ENCODE measurements around the gene MATCAP1. TPM values are rescaled to one million over a fixed set of nuclear protein-coding genes. Genes with fewer than 3 reads are reported as not detected.

MATCAP1 gene
- total RNA-seq, 1 donor from 2014 or later: 68.4 TPM

DNA sequence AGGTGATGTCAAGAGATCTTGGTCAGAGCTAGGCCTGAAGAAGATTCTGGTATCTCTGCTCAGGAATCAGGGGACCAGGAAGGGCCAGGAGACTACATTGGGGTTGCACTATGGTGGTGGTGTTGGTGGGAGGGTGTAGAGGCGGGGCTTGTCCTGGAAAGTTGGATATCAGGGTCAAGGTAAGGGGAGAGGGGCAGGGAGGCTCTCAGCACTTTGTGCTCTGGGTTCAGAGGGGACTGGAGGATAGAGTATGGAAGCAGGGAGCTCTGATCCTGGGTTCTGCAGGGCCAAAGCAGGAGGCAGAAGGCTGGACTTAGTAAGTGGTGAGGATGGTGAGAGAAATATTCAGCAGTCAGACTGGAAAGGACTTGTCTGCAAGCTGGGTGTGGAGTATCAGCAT lies 10.4 kb downstream of the MATCAP1 start:
- DNase-seq (ENCODE audit: low spot score): no peak

DNA sequence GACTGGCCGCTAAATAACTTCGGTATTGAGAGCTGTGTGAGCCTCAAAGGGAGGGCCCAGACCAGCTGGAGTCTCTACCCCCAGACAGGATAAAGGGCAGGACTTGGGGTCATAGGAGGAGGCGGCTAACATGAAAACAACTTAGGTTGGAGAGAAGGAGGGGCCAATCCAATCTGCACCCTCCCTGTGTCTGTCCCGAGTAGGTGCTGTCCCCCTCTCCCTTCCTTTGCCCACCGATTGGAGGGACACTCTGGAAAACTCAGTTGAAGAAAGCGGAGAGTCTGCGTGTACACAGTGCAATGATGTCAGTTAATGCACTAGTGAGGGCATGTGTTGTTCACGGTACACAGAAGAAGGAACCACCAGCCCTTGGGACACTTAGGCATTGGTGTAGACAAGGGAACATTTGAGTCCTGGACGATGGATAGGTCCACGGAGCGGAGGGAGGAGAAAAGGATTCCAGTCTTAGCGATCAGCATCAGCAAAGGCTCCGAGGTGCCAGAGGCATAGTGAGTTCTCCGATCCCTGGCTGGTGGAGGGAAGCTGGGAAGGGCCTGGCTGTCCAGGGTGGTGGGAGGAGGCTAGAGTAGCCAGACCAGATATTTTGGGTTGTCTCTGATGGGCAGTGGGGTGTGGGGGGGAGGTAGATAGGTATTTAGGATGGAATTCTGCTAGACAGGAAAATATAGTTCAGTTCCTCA lies 12.7 kb downstream of the MATCAP1 start:
- no peak for DNase-seq (ENCODE audit: low spot score)

DNA sequence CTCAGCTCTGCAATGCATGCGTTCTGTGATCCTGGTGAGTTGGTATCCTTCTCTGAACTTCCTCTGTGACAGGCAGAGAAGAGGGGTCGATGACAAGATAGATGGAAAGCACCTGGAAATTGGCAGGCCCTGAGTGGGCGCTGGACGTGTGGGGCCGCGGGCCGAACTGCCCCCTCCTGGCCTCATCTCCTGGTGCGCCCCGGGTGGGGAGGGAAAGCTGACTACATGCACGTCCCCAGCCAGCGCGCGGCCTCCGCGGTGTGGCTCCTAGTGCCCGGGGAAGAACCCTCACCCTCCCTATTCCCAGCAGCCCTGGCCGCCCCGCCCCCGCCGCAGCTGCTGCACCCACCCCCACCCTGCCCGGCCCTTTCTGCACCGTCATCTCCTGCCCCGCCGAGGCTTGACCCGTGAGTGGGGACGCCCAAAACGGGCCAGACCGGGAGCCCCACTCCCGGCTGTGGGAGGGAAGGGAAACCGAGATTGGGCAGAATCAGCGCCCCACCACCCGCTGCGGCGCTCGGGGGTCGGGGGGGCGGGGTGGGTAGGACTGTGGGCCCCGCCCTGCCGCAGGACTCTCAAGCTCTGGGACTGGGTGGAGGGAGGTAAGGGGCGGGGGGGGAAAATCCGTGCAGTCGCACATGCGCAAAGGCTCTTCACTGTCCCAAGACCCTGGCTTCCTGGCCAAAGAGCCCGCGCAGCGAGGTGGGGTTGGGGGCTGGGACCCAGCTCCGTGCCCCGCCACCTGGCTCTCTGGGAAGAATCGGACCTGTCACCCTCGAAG lies 13.4 kb downstream of the MATCAP1 start, which contains the start of gene NOL3:
TSS of gene NOL3 (plus strand) at position 371 of the 781 bp plus-strand sequence.
- DNase-seq (ENCODE audit: low spot score): peak; percentile 74

DNA sequence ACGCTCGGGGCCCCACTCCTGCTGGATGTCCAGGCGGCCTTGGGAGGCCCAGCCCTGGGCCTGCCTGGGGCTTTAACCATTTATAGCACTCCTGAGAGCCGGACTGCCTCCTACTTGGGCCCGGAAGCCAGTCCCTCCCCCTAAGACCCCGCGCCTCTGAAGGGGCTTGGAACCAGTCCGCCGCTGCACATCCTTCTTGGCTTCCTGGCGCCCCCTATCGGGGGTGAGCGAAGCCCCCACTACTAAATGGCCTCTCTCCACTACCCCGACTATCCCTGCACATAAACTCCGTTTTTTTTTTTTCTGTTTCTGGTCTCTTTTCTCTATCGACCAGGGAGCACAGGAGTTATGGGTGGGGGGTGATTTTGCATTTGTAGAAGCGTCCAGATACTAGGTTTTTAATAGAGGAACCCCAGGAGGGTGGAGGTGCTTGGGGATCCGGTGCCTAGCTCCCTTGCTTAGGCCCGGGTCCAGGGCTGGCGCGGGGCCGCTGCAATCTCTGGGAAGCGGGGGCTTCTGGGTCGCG lies 14.1 kb downstream of the MATCAP1 start:
- DNase-seq (ENCODE audit: low spot score): no peak

DNA sequence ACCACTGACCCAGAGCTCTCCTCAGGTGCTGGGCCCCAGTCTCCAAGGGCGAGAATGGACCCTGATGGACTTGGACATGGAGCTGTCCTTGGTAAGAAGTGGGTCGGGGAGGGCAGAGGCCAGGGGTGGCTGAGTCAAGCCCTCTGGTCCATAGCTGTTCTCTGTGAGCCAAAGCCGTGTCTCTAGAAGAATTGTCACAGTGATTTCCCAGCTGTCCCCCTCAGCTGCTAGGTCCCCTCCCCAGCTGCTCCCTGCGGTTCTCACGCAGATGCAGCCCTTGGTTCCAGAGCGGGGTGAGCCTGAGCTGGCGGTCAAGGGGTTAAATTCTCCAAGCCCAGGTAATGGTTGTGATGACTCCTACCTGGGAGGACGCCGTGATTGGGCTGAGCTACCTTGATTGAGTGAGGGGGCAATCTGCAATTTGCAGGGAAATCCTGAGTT lies 14.7 kb downstream of the MATCAP1 start:
- DNase-seq (ENCODE audit: low spot score): no peak

DNA sequence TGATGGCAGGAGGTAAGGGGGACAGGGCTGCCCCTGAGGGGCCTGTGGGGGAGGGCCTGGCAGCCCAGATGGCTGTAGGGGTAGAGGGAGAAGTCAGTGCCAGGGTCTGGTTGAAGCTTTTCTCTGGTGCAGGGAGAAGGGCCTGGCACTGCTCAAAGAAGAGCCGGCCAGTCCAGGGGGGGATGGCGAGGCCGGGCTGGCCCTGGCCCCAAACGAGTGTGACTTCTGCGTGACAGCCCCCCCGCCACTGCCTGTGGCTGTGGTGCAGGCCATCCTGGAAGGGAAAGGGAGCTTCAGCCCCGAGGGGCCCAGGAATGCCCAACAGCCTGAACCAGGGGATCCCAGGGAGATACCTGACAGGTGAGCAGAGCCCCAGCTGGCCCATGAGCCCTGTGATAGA lies 16.2 kb downstream of the MATCAP1 start:
- DNase-seq (ENCODE audit: low spot score): no peak

DNA sequence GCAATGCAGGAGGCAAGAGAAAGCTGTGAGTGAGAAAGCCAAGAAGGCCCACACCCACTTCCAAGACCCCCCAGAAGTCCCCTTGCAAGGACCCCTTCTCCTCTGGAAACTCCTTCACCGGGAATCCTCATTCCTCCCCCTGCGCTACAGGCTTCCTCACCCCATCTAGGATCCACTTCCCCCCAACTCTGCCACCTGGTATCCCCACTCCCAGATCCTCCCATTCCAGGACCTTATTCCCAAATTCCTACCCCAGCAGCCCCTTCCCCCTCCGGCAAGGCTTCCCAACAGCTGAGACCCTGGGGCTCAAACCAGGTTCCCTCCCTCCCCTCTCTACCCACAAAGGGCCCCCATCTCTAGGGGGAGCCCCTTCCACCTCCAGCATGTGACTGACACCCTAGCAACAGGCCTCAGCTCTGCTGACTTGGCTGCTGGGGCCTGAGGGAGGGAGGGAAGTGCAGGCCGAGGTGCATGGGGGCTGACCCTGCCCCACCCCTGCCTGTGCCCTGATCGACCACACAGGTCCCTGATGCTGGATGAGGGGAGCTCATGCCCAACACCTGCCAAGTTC lies 17.1 kb downstream of the MATCAP1 start:
- DNase-seq (ENCODE audit: low spot score): no peak

DNA sequence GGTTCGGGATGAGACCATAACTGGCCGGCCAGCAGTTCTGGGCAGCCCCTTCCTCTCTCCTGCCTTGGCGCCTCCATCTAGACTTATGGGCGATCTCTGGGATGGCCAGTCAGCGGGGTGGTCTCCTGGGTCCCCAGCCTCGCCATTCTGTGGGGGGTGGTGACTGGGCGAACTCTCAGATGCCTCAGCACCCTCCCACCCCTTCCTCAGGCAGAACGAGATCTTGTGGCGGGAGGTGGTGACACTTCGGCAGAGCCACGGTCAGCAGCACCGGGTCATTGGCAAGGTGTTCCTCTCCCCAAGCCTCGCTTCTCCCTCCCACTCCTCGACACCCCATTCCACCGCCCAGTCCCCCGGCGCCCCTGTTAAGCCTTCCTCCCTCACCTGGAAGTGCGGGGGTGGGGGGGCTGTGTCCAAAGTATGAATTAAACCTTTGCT lies 17.6 kb downstream of the MATCAP1 start:
- no peak for DNase-seq (ENCODE audit: low spot score)

DNA sequence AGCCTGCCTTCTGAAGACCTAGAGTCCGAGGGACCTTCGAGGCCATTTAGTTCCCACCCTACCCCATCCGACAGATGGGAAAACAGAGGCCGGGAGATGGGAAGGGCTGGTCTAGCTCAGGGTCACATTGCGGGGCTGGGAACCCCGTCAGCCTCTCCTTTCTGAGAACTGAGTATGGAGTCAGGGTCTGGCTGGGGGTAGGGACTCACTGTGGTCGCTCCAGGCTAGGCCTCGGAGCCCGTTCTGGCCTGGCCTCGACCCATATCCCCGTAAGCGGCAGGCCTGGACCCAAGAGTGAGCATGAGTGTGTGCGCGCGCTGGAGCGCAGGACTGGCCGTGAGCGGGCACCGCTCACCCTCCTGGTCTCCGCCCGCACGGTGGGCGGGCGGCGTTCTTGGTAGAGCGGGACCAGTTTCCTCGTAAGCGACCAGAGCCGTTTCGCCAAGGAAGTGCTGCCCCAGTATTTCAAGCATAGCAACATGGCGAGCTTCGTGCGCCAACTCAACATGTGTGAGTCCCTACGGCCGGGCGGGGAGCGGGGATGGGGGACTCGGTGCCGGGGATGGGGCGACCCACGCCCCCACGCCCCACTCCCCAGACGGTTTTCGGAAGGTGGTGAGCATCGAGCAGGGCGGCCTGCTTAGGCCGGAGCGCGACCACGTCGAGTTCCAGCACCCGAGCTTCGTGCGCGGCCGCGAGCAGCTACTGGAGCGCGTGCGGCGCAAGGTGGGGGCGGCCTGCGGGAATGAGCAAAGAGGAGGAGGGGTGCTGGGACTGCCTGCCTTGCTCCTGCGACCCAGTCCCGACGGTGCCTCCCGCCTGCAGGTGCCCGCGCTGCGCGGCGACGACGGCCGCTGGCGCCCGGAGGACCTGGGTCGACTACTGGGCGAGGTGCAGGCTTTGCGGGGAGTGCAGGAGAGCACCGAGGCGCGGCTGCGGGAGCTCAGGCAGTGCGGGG lies 18.4 kb downstream of the MATCAP1 start:
- DNase-seq (ENCODE audit: low spot score): no peak

DNA sequence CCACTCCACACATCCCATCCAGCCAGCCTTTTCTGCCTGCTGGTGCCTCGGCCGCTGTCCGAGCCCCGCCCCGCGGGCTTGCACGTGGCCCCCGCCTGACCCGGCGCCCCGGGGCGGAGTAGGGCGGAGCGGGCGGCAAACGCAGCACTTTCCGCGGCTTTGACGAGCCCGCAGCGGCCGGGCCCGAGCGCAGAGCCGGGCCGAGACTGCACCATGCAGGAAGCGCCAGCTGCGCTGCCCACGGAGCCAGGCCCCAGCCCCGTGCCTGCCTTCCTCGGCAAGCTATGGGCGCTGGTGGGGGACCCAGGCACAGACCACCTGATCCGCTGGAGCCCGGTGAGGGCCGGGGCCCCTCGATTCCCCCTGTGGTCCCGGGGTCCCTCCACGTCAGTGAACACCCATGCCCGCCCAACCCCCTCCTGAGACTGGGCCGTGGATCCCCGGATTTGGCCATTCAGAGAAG lies 19.1 kb downstream of the MATCAP1 start, which contains the start of gene HSF4:
TSS of gene HSF4 (plus strand) at position 147 of the 463 bp plus-strand sequence. CDS start at position 214, 67 bp downstream.
- DNase-seq (ENCODE audit: low spot score): no peak

DNA sequence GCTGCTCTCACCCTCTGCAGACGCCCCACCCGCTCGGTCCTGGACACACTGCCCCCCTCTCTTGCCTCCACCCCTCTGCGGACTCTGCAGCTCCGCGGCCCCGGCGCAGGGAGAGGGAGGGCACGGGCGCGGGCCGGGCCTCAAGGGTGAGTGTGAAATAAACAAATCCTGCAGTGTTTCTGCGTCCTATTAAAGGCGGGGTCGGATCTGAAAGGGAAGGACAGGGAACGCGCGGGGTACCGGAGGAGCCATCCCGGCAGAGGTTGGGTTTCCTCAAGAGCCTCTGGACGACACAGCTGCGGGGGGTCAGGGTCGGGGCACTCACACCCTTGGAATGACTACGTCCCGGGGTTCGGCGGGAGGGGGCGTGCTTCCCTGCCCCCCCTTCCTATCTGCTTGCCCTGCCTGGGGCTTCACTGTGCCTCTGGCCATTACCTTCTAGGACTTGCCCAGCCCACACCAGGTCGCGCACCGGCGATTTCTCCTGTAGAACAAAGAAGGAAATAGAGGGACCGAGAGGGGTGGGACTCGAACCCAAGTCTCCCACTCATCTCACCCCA lies 19.7 kb downstream of the MATCAP1 start:
- no peak for DNase-seq (ENCODE audit: low spot score)

DNA sequence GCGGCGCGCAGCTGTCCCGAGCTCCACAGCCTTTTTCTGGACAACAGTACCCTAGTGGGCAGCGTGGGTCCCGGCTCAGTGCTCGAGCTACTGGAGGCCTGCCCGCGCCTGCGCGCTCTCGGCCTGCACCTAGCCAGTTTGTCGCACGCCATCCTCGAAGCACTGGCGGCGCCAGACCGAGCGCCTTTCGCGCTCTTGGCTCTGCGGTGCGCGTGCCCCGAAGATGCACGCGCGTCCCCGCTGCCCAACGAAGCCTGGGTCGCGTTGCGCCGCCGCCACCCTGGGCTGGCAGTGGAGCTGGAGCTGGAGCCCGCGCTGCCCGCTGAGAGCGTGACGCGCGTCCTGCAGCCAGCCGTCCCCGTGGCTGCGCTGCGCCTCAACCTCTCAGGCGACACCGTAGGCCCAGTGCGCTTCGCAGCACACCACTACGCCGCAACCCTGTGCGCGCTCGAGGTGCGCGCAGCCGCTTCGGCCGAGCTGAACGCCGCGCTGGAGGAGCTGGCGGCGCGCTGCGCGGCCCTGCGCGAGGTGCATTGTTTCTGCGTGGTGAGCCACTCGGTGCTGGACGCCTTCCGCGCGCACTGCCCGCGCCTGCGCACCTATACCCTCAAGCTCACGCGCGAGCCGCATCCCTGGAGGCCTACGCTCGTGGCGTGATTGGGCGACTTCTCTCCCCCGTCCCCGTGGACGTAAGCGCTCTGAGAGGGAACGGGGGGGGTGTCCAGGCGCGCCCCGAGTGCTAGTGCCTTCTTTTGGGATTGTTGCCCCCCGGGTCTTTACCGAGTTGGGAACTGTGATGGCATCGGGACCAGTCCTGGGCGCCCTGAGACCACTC lies 20.4 kb downstream of the MATCAP1 start:
- DNase-seq (ENCODE audit: low spot score): no peak

DNA sequence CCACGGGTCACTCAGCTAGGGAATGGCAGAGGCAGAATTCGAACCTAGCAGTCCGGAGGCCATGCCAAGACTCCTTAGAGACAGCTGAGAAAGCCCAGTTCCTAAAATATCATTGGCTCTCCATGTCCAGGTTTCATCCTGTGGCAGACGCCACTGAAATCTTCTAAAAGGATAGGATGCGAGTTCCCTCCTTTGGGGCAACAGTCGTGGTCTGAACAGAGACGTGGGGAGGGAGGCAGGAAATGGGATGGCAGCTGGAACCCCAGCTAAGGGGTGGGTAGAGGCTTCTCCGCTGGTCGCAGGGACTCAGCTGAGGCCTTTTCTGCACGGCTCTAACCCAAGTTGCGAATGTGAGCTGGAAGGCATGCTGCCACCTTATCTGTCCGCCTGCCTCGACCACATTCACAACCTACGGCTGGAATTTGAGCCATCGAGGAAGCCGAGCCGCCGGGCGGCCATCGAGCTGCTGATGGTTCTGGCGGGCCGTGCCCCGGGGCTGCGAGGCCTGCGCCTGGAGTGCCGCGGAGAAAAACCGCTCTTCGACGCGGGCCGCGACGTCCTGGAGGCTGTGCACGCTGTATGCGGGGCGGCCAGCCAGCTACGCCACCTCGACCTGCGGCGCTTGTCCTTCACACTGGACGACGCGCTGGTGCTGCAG lies 21.1 kb downstream of the MATCAP1 start:
- DNase-seq (ENCODE audit: low spot score): no peak

DNA sequence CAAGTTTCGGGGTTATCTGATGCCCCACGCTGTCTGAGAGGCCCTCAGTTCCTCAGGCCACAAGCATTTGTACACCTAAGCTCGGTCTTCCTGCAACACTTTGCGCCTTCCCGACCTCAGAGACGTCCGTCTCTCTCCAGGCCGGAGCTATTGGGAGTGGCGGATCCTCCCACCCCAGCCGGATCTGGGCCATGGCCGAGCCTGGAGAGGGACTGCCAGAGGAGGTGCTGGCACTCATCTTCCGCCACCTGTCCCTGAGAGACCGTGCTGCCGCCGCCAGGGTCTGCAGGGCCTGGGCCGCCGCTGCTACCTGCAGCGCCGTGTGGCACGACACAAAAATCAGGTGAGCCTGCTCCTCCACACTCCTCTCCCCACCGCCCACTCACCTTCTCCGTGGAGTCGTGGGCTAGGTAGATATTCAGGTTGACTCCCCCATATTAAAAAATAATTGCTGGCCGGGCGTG lies 22.1 kb downstream of the MATCAP1 start:
- no peak for DNase-seq (ENCODE audit: low spot score)

DNA sequence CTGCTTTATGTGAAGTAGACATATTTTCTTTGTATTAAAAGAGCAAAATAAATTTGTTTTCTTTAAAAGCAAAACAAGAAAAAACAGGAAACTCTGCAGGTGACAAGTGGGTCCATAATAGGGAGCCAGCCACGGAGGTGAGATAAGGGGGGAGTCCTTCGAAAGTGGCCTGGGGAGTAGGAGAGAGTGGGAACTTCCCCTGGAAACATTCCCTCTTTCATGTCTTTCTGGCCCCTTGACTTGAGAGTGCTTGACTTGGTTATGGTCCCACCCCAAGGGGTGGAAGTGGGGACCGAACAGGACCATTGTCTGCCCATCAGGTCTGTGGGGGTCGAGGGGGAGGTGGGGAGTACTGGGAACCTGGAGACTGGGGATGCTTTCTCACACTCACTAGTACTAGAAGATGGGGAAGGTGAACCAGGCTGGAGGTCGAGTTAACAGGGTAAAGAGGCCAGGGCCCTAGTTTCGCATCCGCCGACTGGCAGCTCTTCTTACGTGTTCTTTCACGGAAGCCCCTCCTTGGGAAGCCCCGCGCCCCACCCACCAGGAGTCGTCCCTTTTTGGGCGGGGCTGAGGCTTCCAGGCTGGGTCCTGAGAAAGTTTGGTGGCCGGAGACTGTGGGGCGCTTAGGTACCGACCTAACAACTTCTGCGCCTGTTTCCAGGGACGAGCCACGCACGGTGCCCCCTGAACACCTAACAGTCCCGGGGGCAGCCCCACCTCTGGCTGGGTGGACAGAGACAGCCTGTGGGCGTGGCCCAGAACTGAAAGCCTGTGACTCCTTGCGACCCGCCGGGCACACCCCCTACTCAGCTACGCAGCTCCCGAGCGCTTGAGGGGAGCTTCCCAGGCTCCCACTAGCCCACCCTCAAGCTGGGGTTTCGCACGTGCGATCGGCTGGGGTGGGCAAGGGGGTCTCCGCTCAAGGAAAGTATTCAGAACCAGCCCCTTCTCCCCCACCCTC lies 24.8 kb downstream of the MATCAP1 start:
- DNase-seq (ENCODE audit: low spot score): no peak

DNA sequence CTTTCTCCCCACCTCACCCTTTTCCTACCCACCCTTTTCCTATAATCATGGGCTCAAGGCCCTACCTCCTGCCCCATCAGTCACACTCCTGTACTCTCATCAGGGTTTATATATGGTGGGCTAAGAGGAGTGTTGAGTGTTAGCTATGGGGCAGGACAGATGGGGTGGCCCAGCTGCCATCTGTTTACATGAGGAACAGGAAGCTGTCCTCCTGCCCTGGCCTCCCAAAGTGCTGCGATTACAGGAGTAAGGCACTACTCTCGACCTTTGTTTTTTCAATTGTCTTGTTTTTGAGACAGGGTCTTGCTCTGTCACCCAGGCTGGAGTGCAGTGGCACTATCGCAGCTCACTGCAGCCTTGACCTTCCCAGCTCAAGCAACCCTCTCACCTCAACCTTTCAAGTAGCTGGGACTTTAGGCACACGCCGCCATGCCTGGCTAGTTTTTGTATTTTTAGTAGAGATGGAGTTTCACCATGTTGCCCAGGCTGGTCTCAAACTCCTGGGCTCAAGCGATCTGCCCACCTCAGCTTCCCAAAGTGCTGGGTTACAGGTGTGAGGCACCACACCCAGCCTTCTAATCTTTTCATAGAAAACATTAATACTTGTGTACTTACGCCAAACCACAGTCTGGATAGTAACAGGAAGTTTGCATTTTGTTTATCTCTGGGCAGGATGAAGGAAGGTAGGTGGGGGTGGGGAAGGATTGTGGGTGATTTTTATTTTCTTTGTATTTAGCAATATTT lies 25.7 kb downstream of the MATCAP1 start:
- DNase-seq (ENCODE audit: low spot score): no peak

DNA sequence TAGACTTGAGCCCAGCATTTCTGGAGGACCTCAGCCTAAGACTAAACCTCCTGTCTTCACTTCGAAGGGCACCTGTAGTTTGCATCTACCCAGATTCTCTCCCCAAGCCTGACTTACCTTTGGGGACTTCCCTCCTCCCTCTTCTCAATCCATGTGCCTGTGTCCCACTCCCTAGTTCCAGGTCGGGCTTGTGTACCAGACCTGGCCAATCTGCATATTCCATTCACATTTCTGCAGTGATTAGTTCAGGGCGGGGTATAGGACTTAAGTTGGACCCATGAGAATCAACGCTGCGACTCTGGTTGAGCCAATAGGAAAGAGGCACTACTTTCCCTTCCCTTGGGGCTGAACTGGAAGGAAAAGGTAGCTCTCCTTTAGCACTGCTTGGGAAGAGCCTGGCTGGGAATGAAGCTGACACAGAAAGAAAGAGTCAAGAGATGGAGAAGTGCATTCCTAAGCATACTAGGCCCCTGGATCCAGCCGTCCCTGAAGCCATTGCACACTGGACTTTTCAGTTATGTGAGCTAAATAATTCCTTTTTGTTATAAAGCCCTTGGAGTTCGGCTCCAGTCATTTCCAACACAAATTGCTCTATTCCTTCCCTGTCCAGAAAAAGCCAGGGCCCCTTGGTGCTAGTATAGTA lies 26.5 kb downstream of the MATCAP1 start:
- no peak for DNase-seq (ENCODE audit: low spot score)
